ENCODE data around the gene VAT1L. TPM values are rescaled to one million over a fixed set of nuclear protein-coding genes. Genes with fewer than 3 reads are reported as not detected.

The VAT1L gene
- total RNA-seq, 1 donor from 2014 or later: 1.7 TPM

DNA sequence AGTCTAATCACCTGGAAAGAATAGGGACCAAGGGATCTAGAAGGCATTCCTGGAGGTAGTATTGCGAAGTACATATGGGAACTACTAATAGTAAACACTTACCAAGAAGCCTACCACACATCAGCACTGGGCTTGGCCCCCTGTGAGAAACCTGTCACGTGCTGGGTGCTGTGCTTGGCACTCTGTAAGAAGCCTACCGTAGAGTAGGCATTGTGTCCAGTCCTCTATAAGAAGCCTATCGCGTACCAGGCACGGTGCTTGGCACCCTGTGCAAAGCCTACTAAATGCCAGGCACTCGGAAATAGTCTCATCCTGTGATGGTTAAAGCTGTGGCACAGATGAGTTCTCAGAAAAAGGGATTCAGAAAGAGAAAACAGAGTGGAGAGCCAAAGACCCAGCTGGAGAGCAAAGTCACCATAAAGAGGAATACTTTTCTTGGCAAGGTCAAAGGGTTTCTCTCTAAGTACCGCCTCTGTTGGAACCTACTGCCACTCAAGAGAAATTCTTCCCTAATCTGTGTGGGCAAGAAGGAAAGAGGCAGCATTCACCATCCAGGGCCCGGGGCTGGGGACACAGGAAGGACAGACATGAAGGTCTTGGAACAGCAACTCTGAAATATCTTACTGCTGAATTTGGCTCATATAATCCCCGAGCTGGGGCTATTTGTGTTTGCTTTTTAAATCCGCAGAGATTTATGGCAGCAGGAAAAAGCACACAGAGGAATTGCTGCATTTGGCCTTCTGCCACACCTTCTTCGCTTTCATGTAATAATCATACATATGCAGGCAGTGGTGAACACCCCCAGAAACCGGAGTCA, 81.8 kb downstream of the VAT1L start:
- peak in 1 of 2 donors; percentile 30 for DNase-seq (ENCODE audit: low read depth in 2 of 2)

DNA sequence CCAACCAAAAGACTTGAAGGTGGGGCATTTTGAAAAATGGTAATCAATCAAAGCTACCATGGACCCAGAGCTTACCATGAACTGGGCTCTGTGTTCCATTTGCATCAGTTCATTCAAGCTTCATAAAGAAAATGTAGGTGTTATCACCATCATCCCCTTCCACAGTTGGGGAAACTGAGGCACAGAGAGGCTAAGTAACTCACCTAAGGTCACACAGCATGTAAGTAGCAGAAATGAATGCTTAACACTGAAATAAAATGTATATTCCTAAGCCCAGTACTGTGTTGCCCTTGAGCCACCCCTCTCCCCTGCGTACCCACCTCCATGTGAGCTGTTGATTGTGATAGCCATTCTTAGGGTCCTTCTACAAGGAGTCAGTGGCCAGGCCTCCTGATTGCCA, 83.6 kb downstream of the VAT1L start:
- DNase-seq (ENCODE audit: low read depth in 2 of 2): no peak

DNA sequence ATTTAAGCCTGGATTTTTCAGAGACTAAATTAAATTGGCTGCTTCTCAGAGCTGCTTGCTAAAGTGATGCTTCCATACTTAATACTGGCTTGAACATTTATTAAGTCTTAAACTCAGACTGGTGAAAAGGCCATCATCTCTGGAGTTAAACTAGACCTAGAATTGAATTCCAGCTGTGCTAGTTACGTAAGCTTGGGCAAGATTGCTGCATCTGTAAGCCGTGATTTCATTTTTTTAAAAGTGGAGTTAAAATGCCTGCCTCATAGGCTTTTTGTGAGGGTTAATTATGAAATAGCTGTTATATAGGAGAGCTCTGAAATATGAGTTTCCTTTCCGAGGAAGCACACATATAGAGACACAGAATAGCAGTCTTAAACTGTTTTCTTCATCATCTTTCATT, 84.7 kb downstream of the VAT1L start:
- DNase-seq (ENCODE audit: low read depth in 2 of 2): no peak

DNA sequence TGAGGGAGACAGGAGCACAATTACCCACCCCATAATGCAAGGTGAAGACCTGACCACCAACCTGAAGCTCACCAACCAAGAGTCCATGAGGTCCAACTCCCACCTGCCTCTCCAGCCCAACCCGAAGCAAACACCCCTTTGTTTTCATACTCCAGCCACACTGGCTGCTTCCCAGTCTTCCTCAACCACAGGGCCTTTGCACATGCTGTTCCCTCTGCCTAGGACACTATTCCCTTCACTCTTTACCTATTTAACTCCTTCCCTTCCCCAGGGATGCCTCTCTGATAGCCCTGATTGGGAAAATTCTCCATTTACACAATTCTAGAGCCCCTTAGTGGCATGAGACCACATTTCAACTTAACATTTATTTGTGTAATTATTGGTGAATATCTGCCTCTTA, 86.0 kb downstream of the VAT1L start:
- DNase-seq (ENCODE audit: low read depth in 2 of 2): no peak

DNA sequence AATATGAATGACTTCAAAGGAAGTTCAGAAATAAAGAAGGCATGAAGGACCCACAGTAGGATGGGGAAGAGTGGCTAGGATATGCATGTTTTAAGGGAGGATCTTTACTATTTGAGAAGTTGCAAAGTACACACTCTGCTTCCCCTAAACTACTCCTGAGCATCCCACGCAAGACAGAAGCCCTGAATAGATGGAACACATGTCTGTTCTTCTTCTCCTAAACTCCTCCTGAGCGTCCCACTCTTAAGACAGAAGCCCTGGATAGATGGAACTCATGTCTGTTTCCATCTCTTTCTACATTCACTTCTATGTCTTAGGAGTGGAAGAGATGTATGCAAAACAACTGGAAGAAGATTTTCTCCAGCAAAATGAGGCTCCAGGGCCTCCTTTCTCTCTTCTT, 88.4 kb downstream of the VAT1L start:
- no peak for DNase-seq (ENCODE audit: low read depth in 2 of 2)

DNA sequence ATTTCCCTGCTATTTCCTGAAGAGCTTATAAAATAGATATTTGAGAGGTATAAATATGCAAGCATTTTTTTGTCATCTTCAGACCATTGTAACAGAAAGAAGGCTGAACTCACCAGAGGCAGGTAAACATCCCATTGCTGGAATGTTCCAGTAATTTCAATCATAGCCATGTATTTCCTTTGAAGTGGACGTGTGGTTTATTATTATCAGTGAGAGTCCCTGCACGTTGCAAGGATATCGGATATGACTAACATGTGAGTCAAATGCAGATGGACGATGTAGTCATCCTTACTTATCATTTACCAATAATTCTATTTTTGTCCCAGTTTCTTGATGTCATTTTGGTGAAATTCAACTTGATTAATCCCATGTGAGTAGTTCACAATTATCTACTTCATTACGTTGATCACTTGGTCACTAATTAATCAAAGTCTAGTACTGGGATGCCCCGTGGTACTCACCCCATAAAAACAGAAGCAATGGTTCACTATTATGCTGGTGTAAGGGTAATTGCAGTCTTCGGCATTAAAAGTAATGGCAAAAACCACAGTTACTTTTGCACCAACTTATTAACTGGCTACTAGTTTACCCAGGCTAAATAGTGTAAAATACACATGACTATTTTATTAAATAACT, 89.5 kb downstream of the VAT1L start:
- peak; percentile 56 to 93 for DNase-seq (ENCODE audit: low read depth in 2 of 2)

DNA sequence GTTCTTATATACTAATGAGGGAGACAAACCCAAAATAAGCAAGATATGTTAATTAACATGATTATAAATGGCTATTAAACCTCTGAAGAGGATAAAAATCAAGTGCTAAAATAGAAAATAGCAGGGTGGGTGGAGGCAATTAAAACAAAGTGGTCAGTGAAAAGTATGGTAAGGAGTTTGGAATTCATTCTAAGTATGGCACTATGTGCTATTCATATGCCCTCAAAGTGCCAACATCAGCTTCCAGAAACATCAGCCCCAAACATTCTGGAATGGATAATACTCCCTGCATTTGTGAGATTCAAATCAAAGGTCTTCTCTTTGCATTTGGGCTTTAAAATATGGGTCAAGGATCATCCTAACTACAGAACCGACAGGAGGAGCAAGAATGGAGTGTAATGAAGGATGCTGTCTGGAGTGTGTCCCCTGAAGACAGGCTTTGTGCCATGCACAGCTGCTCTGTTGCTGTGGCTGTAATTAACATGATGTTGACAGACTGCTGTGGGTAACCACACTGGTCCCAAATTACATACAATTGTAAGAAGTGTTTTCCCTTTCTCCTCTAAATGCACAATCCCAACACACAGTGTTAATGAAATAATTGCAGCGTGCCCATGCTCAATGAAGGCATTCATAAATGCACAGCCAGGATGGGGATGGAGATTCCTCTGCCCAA, 93.1 kb downstream of the VAT1L start:
- no peak for DNase-seq (ENCODE audit: low read depth in 2 of 2)

DNA sequence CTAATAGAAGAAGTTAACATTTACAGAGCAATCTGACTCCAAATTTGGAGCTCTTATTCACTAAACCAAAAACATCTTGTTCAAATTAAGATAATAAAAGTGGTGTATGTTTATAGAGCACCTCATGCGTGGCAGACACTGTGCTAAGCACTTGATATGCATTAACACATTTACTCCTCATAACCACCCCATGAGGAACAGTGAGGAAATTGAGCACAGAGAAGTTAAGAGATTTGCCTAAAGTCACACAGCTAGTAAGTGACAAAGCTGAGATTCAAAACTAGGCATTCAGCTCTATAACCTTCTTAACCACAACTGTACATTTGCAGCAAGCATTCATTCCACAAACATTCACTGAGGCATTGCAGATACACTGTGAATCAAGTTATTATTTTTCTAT, 94.0 kb downstream of the VAT1L start:
- DNase-seq (ENCODE audit: low read depth in 2 of 2): no peak

DNA sequence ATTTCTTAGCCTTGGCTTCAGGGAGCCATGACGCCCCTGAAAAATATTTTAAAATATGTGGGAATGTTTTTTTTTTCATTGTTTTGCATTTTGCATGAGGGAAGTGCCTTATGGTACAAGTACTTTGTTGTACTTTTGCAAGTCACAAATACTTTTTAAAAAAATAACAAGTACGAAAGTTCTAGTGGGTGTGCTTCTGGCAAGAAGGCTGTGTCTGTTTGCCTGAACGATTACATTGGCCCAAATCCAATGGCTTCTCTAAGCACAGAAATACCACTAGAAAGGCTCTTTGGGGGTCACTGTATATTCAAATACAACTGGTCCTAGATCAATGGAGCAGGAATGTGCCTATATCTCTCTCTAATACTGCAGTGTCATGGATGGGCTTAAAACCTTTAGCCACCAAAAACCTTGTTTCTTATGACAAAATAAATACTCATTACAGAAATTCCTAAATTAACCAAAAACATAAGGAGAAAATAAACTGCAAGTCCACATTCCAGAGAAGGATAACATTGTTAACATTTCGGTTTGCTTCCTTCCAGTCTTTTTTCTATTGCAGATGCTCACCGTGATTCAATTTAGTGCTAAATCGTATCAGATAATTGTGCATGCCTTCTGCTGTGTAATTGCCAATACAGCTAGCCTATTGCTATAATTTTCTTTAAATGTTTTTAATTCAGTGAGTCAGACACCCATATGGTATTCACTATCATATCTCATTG, 97.4 kb downstream of the VAT1L start:
- peak in 1 of 2 donors; percentile 31 for DNase-seq (ENCODE audit: low read depth in 2 of 2)

DNA sequence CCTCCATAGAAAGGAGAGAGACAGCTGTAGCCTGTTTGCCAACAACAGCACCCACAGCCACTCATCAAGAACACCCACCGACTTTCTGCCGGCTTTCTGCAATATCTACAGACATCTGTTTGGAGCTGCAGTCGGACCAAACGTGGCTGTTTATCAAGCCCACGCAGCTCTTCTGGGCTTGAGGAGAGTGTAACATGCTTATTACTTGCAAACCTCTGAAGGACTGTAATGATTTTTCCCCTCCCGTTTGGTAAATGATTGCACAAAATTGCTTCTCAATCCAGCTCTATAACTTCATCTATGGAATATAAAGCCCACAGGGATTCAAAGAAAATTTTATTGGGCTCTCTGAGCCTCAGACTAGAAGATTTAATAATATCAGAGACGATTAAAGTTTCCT, 100.5 kb downstream of the VAT1L start:
- no peak for DNase-seq (ENCODE audit: low read depth in 2 of 2)

DNA sequence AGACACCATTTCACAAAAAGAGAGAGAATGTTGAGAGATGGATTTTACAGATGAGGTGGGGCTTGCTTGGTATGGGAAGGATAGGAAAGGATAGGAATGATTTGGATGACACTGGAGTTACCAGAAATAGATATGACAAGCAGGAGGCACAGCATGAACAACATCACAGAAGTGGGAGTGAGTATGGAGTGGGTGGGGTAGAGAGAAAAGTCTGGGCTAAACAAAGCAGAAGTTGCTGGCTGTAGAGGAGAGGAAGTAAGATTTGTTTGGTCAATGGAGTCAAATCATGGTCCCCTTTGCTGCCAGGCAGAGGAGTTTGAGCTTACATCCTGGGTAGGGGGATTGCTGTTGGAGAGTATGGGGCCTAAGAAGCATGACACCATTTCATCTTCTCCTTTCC, 101.7 kb downstream of the VAT1L start:
- DNase-seq (ENCODE audit: low read depth in 2 of 2): no peak

DNA sequence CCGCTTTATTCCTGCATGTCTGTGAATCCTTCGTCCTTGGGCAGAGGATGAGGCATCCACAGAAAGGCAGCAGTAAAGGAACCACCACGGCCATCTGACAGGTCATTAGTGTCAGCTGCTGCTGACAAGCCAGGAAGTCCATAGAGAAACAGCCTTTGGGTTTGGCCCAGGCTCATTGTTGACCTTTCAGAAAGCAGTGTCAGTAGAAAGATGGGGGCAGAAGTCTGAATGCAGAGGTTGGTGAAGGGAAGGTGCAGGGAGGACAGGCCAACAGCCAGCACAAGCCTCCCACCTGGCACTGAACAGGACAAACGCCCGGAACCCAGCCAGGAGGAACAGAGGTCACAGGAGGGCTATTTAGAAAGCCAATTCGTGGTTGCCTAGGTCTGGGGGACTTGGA, 105.8 kb downstream of the VAT1L start:
- no peak for DNase-seq (ENCODE audit: low read depth in 2 of 2)

DNA sequence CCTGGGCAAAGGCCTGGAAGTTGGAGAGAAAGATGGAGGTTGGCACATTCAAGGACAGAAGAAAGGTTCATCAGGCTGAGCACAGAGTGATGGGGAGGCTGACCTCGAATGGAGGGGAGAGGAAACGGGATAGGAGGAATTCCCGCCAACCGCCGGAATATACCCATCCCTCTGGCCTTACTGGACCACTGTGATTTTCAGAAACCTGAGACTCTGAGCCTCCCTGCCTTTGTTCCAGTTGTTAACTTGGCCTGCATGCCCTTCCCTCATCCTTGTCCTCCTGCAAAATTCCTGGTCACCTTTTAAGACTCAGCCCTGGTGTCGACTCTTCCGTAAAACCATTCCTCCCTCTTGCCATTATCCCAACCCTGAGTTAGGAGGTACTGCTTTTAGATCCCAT, 107.6 kb downstream of the VAT1L start:
- DNase-seq (ENCODE audit: low read depth in 2 of 2): no peak

DNA sequence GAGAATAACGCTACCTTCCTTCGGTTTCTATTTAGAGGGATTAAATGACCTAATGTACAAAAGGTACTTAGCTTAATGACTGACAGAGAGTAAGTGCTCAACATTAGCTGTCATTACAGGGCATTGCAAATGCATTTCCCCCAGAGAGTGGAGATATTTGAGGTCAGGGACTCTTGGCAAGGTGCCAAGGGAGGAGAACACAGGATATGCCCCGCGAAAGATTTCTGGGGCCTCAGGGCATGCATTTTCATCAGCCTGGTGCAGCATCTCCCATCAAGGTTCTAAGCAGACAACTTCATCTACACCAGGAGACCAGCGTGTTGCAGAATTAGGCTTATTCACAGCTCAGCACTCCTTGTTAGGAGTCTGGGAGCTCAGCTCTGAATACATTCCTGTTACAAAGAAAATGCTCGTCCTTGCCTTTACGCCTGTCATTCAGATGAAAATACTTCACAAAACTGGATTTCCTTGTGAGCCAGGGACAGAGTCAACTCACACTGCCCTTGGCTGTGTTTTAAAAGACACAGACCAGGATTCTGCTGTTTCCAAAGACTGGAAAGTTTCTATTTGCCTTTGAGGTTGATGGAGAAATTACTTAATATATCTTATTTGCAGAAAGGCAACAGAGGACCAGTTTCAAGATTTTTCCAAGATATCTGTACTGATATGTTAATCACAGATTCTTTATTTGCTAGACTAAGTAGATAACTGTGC, 108.2 kb downstream of the VAT1L start:
- DNase-seq (ENCODE audit: low read depth in 2 of 2): no peak

DNA sequence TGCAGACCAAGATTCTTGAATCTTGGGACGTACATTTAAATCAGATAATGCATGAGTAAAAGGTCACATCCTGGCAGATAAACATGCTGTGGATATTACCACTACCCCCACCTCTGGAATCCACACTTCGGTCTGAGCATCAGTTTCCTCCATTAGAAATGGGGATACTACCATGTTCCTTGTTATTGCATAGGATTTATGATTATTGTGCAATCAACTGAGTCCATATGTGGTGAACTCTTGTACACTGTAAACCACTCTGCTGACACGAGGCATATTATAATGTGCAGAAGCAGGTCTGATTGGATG, 108.7 kb downstream of the VAT1L start:
- no peak for DNase-seq (ENCODE audit: low read depth in 2 of 2)

DNA sequence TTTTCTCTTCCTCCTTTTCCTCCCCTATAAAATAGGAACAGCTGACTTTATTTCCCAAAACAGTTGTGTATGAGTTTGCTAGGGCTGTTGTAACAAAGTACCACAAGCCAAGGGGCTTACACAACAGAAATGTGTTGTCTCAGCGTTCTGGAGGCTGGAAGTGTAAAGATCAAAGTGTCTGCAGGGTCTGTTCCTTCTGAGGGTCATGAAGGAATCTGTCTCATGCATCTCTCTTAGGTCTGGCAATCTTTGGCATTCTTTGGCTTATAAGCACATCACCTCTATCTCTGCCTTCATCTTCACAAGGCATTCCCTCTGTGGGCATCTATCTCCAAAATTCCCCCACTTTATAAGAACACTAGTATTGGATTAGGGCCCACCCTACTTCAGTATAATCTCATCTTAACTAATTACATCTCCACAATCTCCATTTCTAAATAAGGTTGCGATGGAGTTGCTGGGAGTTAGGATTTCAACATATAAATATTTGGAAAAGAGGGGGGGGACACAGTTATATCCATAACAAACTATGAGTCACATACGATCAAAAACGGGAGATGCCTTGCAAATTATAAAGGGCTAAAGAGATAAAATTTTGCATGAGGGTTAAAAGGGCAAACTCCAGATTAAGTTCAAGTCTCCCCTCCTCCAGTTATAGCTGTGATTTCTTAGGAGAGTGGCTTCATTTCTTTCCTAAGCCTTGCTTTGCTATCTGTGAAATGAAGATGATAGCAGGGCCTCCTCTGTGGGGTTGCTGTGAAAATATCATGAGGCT, 109.7 kb downstream of the VAT1L start:
- no peak for DNase-seq (ENCODE audit: low read depth in 2 of 2)

DNA sequence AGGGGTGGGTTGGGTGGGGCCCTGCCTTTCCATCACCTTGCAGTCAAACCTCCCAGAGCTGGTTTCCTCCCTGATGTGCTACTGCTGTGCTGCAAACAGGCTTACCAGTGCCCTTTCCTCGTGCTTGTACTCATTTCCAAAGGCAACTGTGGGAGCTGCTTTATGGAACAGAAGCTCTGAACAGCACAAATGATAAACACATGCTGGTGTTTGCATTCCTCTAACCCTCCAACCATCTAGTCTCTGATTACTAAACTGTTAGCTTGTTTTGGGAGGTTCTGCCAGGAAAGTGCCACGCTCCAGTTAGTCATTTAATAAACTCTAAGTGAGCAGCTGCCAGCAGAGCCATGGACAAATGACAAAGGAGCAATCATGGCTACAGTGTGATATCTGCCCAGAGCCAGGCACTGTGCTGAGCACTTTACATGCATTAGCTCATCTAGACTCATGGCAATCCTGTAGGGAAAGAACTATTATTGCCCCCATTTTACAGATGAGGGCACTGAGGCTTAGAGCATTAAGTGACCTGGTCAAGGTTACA, 110.4 kb downstream of the VAT1L start:
- no peak for DNase-seq (ENCODE audit: low read depth in 2 of 2)

DNA sequence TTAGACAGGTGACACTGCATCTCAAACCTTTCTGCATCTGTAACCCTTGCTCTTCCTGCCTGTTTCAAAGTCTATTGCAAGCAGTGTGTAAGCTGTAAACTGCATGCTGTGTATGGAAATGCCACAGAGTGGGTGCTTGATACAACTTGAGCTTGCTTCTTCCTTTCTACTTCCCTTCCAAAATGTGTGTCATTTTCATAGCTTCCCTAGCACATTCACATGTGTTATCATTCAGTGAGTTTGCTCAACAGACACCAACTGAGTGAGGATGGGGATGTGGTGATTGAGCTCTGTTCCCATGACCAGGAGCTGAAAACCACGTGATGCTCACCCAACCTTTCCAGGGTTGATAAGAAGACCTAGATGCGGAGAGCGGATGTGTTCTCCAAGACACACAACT, 111.1 kb downstream of the VAT1L start:
- no peak for DNase-seq (ENCODE audit: low read depth in 2 of 2)

DNA sequence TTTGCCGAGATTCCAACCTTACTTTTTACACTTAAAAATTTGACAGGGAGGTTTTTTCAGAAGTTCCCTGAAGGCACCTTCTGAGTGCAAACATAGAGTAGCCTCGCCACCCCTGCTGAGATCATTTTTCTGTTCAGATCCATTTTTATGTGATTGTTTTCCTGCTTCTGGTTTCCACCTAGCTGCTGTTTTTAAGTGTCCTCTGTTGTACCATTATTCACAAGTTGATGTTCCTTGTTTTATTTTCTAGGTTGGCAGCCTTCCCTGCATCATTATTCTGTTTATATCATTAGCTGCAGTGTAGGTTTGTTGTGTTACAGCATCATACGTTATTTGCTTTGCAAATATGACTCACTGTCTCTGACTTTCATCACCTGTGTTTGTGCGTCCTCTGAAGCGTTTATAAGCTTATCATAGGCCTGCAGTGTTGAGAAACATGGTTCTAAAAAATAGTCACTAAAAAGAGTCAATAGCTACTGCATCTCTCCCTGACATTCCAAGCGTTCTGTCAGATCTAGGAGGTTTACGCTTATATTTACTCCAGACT, 117.1 kb downstream of the VAT1L start:
- DNase-seq (ENCODE audit: low read depth in 2 of 2): no peak

DNA sequence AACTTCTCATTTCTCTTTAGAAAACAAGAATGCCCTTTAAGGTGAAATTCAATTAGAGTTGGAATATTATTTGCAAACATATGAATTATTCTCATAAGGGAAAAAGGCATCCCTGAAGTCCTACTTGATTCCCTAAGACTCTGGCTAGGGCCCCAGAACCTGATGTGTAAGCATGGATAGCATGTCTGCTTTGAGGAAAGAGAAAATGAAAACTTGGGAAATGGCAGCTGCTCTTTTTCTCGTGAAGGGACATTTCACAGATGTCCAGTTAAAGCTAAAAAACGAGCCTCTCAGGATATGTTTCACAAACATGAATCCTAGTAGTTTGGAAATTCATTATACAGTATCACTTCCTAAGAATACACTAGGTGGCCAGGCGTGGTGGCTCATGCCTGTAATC, 121.7 kb downstream of the VAT1L start:
- no peak for DNase-seq (ENCODE audit: low read depth in 2 of 2)
